Loucy (cell line): ENCODE data around the gene HHATL.

Experiments used
- H2AFZ ChIP-seq: fragments of 200-600 bp; sonication (generic); 2 replicates; pipeline ENCODE4 v1.6.0; 2016; ENCODE audit warnings: antibody characterized with exemption, mild to moderate bottlenecking, low read length, moderate library complexity
- H3F3A ChIP-seq: fragments of 200-600 bp; 2 replicates; pipeline ENCODE4 v1.6.0; 2016; ENCODE audit warnings: antibody characterized with exemption, low read depth, mild to moderate bottlenecking
- H3K27me3 ChIP-seq: fragments of 200-600 bp; sonication (generic); 2 replicates; pipeline ENCODE4 v1.6.1; 2014; ENCODE audit warnings: low read length, mild to moderate bottlenecking; ENCODE audit not compliant: insufficient read depth, poor library complexity, severe bottlenecking
- H3K36me3 ChIP-seq: fragments of 200-600 bp; sonication (generic); 2 replicates; pipeline ENCODE4 v1.6.1; 2016; ENCODE audit warnings: low read length; ENCODE audit not compliant: insufficient read depth
- H3K4me1 ChIP-seq: fragments of 200-600 bp; sonication (generic); 2 replicates; pipeline ENCODE4 v1.5.1; 2014; ENCODE audit warnings: low read length, mild to moderate bottlenecking; ENCODE audit not compliant: insufficient read depth, poor library complexity, severe bottlenecking
- H3K4me2 ChIP-seq: fragments of 200-600 bp; sonication (generic); 2 replicates; pipeline ENCODE4 v1.6.0; 2014; ENCODE audit warnings: antibody characterized with exemption, low read length, low read depth, mild to moderate bottlenecking; ENCODE audit not compliant: poor library complexity, severe bottlenecking
- H3K4me3 ChIP-seq: fragments of 200-600 bp; sonication (generic); 2 replicates; pipeline ENCODE4 v1.5.1; 2014; ENCODE audit warnings: low read length, mild to moderate bottlenecking, mixed read lengths; ENCODE audit not compliant: poor library complexity, severe bottlenecking
- H3K79me2 ChIP-seq: fragments of 200-600 bp; sonication (generic); 2 replicates; pipeline ENCODE4 v1.6.1; 2014; ENCODE audit warnings: low read length; ENCODE audit not compliant: insufficient read depth
- H3K9ac ChIP-seq: fragments of 200-600 bp; sonication (generic); 2 replicates; pipeline ENCODE4 v1.6.0; 2014; ENCODE audit warnings: mild to moderate bottlenecking, low read depth, low read length, moderate library complexity; ENCODE audit not compliant: poor library complexity, severe bottlenecking
- H3K9me2 ChIP-seq: fragments of 200-600 bp; sonication (generic); replicated peaks from 2 replicates; pipeline ENCODE4 v1.6.1; 2016; ENCODE audit warnings: low read depth, low read length, mixed read lengths
- H3K9me3 ChIP-seq: fragments of 200-600 bp; sonication (generic); 2 replicates; pipeline ENCODE4 v1.6.1; 2014; ENCODE audit warnings: mild to moderate bottlenecking, antibody characterized with exemption, low read length, low read depth; ENCODE audit not compliant: insufficient read depth
- H4K20me1 ChIP-seq: fragments of 200-600 bp; sonication (generic); 2 replicates; pipeline ENCODE4 v1.6.0; 2014; ENCODE audit warnings: antibody characterized with exemption, low read length, mild to moderate bottlenecking; ENCODE audit not compliant: insufficient read depth, poor library complexity, severe bottlenecking
- CTCF ChIP-seq: fragments of 200-600 bp; sonication (generic); conservative IDR thresholded peaks from 2 replicates; pipeline ENCODE4 v1.5.1; 2014; ENCODE audit warnings: mild to moderate bottlenecking, antibody characterized with exemption, low read length
- EZH2phosphoT487 ChIP-seq: fragments of 200-600 bp; IDR thresholded peaks from 2 replicates; pipeline ENCODE4 v1.6.1; 2018; ENCODE audit warnings: antibody characterized with exemption, mild to moderate bottlenecking, moderate library complexity, borderline replicate concordance

HHATL gene

GRCh38 chr3:42662813-42663535 lies 39.6 kb downstream of the HHATL start:
- H3F3A ChIP-seq, result no peaks in the 10 kb centered on the region
- no peak overlapping the region for H3K9ac ChIP-seq
- H3K9me2 ChIP-seq, result no peaks in the 10 kb centered on the region
- TF ChIP-seq CTCF (no peak), EZH2phosphoT487 (no peak)
- H3K27me3 ChIP-seq, result no peaks in the 10 kb centered on the region
- H3K9me3 ChIP-seq, result no peaks in the 10 kb centered on the region
- H3K4me1 ChIP-seq, result no peaks in the 10 kb centered on the region
- no peaks in the 10 kb centered on the region for H3K79me2 ChIP-seq
- no peak overlapping the region for H3K4me3 ChIP-seq
- no peak overlapping the region for H2AFZ ChIP-seq
- no peak overlapping the region for H3K4me2 ChIP-seq
- H4K20me1 ChIP-seq, result no peaks in the 10 kb centered on the region
- H3K36me3 ChIP-seq, result no peaks in the 10 kb centered on the region

- H2AFZ ChIP-seq, result no peak overlapping the region
- no peaks in the 10 kb centered on the region for H3K4me1 ChIP-seq
- H3F3A ChIP-seq, result no peaks in the 10 kb centered on the region
- no peak overlapping the region for H3K9ac ChIP-seq
- H3K27me3 ChIP-seq, result no peaks in the 10 kb centered on the region
- no peak overlapping the region for H3K4me3 ChIP-seq
- H4K20me1 ChIP-seq, result no peaks in the 10 kb centered on the region
- TF ChIP-seq CTCF (no peak), EZH2phosphoT487 (no peak)
- no peaks in the 10 kb centered on the region for H3K36me3 ChIP-seq
- H3K79me2 ChIP-seq, result no peaks in the 10 kb centered on the region
- H3K9me2 ChIP-seq, result no peaks in the 10 kb centered on the region
- no peaks in the 10 kb centered on the region for H3K9me3 ChIP-seq
- no peak overlapping the region for H3K4me2 ChIP-seq
Measured at GRCh38 chr3:42662037-42662812, 40.4 kb downstream of the HHATL start.

- no peak overlapping the region for H3K4me2 ChIP-seq
- no peak overlapping the region for H3K9ac ChIP-seq
- H3K4me3 ChIP-seq, result no peak overlapping the region
- no peaks in the 10 kb centered on the region for H3K79me2 ChIP-seq
- H3K9me2 ChIP-seq, result no peaks in the 10 kb centered on the region
- no peaks in the 10 kb centered on the region for H3F3A ChIP-seq
- H3K4me1 ChIP-seq, result no peaks in the 10 kb centered on the region
- H2AFZ ChIP-seq, result no peak overlapping the region
- H3K36me3 ChIP-seq, result no peaks in the 10 kb centered on the region
- no peaks in the 10 kb centered on the region for H3K9me3 ChIP-seq
- no peak for TF ChIP-seq CTCF
- TF ChIP-seq EZH2phosphoT487, result no peak
- H3K27me3 ChIP-seq, result no peaks in the 10 kb centered on the region
- H4K20me1 ChIP-seq, result no peaks in the 10 kb centered on the region
Measured at GRCh38 chr3:42661593-42662022, 41.0 kb downstream of the HHATL start.
